Upper lobe of right lung (tissue), 1 donor: ENCODE measurements around the gene NECAP2. TPM values are rescaled to one million over a fixed set of nuclear protein-coding genes. Genes with fewer than 3 reads are reported as not detected.
"Not testable (repeated sequence)": the region's sequence is repeated elsewhere in the genome, so short reads cannot be mapped to it uniquely, and the experiment has no call there.

Experiments
- ATAC-seq: fragments of 200-7000 bp; cut with Tn5 transposase; one replicate; pipeline ENCODE4 v1.9.1; 2020; ENCODE audit warnings: mild to moderate bottlenecking, moderate library complexity
- DNase-seq: peaks from one replicate; pipeline ENCODE4 v3.0.0-alpha.2; 2020
- H3K27ac ChIP-seq: fragments of 200-600 bp; one replicate; pipeline ENCODE4 v1.8.0; 2022
- H3K27me3 ChIP-seq: fragments of 200-600 bp; one replicate; pipeline ENCODE4 v1.8.0; 2022; ENCODE audit warnings: mild to moderate bottlenecking
- H3K36me3 ChIP-seq: fragments of 200-600 bp; one replicate; pipeline ENCODE4 v1.8.0; 2022
- H3K4me1 ChIP-seq: fragments of 200-600 bp; one replicate; pipeline ENCODE4 v1.8.0; 2022
- H3K4me3 ChIP-seq: fragments of 200-600 bp; one replicate; pipeline ENCODE4 v1.8.0; 2022; ENCODE audit warnings: mild to moderate bottlenecking
- H3K9me3 ChIP-seq: fragments of 200-600 bp; one replicate; pipeline ENCODE4 v1.8.0; 2022
- intact Hi-C: fragments of 100-400 bp; cut with DNase I; formaldehyde crosslinking; loops from one replicate; pipeline ENCODE4 v1.11.0; 2022
- total RNA-seq: library from RNA; stranded (reverse); fragmentation: NEBNext Ultra II Directional; extraction: Animal tissue kit (Norgen Biotek cat#: 25700); gene quantifications from one replicate; pipeline ENCODE4 v1.2.1, GENCODE V29; 2021
- TF ChIP-seq, protein P1 (sequence below): fragments of 200-600 bp; IDR thresholded peaks from one replicate; pipeline ENCODE4 v1.8.0; 2022; ENCODE audit warnings: antibody characterized with exemption
- donor health status: DM: no; HTN: yes; CAD: no; lungs with severe emphysema.

Gene NECAP2
- total RNA-seq, 1 donor from 2014 or later, result 78.1 TPM

DNA sequence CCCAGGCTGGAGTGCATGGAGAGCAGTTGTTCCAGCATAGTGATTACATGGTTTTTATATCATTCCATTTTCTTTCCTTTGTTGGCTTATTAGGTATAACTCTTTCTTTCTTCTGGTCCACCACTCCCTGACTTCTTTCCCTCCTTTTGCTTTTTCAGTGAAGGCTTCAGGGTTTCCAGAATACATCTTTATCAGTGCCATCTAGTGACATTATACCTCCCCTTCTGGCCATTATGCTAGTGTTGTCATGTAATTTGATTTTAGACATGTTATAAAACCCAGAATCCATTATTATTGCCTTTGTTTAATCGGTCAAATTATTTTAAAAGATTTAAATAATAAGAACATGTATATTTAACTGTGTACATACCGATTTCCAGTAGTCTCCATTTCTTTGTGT is 63.0 kb downstream of the NECAP2 start:
- intact Hi-C loops, result no loop called here
- DNase-seq (no peak), ATAC-seq (no peak)

GRCh38 chr1:16505870-16506269 is 65.3 kb downstream of the NECAP2 start:
- intact Hi-C loops, ATAC-seq, H3K27ac ChIP-seq: not testable (repeated sequence)

More for the DNA sequence above, 63.0 kb downstream of the NECAP2 start:
- H3K27me3 ChIP-seq, result no peaks in the 10 kb centered on the region
- no peaks in the 10 kb centered on the region for H3K36me3 ChIP-seq
- no peak overlapping the region for H3K4me3 ChIP-seq
- TF ChIP-seq, protein P1, sequence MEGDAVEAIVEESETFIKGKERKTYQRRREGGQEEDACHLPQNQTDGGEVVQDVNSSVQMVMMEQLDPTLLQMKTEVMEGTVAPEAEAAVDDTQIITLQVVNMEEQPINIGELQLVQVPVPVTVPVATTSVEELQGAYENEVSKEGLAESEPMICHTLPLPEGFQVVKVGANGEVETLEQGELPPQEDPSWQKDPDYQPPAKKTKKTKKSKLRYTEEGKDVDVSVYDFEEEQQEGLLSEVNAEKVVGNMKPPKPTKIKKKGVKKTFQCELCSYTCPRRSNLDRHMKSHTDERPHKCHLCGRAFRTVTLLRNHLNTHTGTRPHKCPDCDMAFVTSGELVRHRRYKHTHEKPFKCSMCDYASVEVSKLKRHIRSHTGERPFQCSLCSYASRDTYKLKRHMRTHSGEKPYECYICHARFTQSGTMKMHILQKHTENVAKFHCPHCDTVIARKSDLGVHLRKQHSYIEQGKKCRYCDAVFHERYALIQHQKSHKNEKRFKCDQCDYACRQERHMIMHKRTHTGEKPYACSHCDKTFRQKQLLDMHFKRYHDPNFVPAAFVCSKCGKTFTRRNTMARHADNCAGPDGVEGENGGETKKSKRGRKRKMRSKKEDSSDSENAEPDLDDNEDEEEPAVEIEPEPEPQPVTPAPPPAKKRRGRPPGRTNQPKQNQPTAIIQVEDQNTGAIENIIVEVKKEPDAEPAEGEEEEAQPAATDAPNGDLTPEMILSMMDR, result no peak
- no peak overlapping the region for H3K27ac ChIP-seq
- H3K4me1 ChIP-seq, result no peaks in the 10 kb centered on the region
- no peaks in the 10 kb centered on the region for H3K9me3 ChIP-seq

GRCh38 chr1:16506364-16507136 is 66.0 kb downstream of the NECAP2 start:
- H3K4me1 ChIP-seq, H3K9me3 ChIP-seq, DNase-seq, H3K27me3 ChIP-seq, intact Hi-C loops, H3K27ac ChIP-seq, H3K4me3 ChIP-seq, H3K36me3 ChIP-seq, ATAC-seq: not testable (repeated sequence)

More at GRCh38 chr1:16505870-16506269, 65.3 kb downstream of the NECAP2 start:
- H3K4me1 ChIP-seq, H3K36me3 ChIP-seq, H3K4me3 ChIP-seq, H3K9me3 ChIP-seq, H3K27me3 ChIP-seq, DNase-seq: not testable (repeated sequence)

- H3K4me1 ChIP-seq, H3K9me3 ChIP-seq, intact Hi-C loops, H3K27me3 ChIP-seq, H3K4me3 ChIP-seq, H3K27ac ChIP-seq, H3K36me3 ChIP-seq, DNase-seq, ATAC-seq: not testable (repeated sequence)
Observed at GRCh38 chr1:16508861-16509445, 68.4 kb downstream of the NECAP2 start.

Other genes starting within 250 kb of the NECAP2 start
- 11.9 TPM for gene ARHGEF19, start 228.1 kb upstream of the NECAP2 start, total RNA-seq
- gene CPLANE2, start 203.5 kb upstream of the NECAP2 start, total RNA-seq, result 11.7 TPM
- gene FBXO42, start 88.2 kb upstream of the NECAP2 start, total RNA-seq, result 21.0 TPM
- gene SZRD1, start 73.5 kb upstream of the NECAP2 start, total RNA-seq, result 110 TPM
- gene SPATA21, start 3.3 kb upstream of the NECAP2 start, total RNA-seq, result not detected
- gene RNU1-1, start 73.6 kb downstream of the NECAP2 start, total RNA-seq, result 6,622 TPM
- gene NBPF1, start 172.8 kb downstream of the NECAP2 start, total RNA-seq, result 31.2 TPM
- gene RNU1-3, start 226.2 kb downstream of the NECAP2 start, total RNA-seq, result 6,622 TPM